Small intestine (tissue), 7 donors: ENCODE results near the gene GOPC. TPM values are rescaled to one million over a fixed set of nuclear protein-coding genes. Genes with fewer than 3 reads are reported as not detected.

Source experiments
- DNase-seq, 2 donors: peaks; one replicate each; pipeline versions ENCODE4 v3.0.0 to v3.0.0-alpha.2; 2013
- FAIRE-seq: peaks from 2 replicates; lab custom pipeline; 2012; peaks lifted over from hg19 to GRCh38; lab: Jason Lieb, UNC
- H3K27ac ChIP-seq, 3 donors: one replicate each; pipeline ENCODE4 v1.5.1; 2013; ENCODE audit warnings: low read length in 2 of 3, mild to moderate bottlenecking in 2 of 3, control low read depth in 1 of 3, inconsistent platforms in 1 of 3, low read depth in 1 of 3, moderate library complexity in 1 of 3
- H3K27me3 ChIP-seq, 3 donors: one replicate each; pipeline ENCODE4 v1.6.1; 2013; ENCODE audit warnings: low read length in 3 of 3, inconsistent platforms in 1 of 3; ENCODE audit not compliant: control insufficient read depth in 3 of 3, insufficient read depth in 3 of 3
- H3K36me3 ChIP-seq, 3 donors: one replicate each; pipeline ENCODE4 v1.6.1; 2013; ENCODE audit warnings: low read length in 3 of 3, inconsistent platforms in 1 of 3, low read depth in 1 of 3, mild to moderate bottlenecking in 1 of 3, moderate library complexity in 1 of 3; ENCODE audit not compliant: control insufficient read depth in 3 of 3, insufficient read depth in 2 of 3
- H3K4me1 ChIP-seq, 3 donors: one replicate each; pipeline ENCODE4 v1.6.1; 2013; ENCODE audit warnings: low read length in 2 of 3, inconsistent platforms in 1 of 3, low read depth in 1 of 3, mild to moderate bottlenecking in 1 of 3, moderate library complexity in 1 of 3; ENCODE audit not compliant: control insufficient read depth in 3 of 3, insufficient read depth in 2 of 3
- H3K4me3 ChIP-seq, 3 donors: one replicate each; pipeline ENCODE4 v1.5.1; 2013; ENCODE audit warnings: low read length in 3 of 3, control low read depth in 1 of 3, inconsistent platforms in 1 of 3, low read depth in 1 of 3, mild to moderate bottlenecking in 1 of 3, moderate library complexity in 1 of 3
- H3K9me3 ChIP-seq, 2 donors: one replicate each; pipeline ENCODE4 v1.6.1; 2013; ENCODE audit warnings: low read depth in 1 of 2, low read length in 1 of 2; ENCODE audit not compliant: control insufficient read depth in 2 of 2, insufficient read depth in 1 of 2
- WGBS, 3 donors: extraction: QIAGEN DNeasy Blood & Tissue Kit; methylation state at CpG; one replicate each; pipeline ENCODE4 v1.1.7; 2013; 5-methylcytosine and 5-hydroxymethylcytosine counted together
- polyA plus RNA-seq, 4 donors: library from polyadenylated mRNA; stranded (reverse) in 3 of 4; unstranded in 1 of 4; fragments of 200-250 nt in 3 of 4; fragments of 120-200 nt in 1 of 4; gene quantifications; one replicate each; pipeline versions ENCODE4 v1.2.1 to v1.2.3, GENCODE V29; 2013
- donor health status: healthy with polysubstance abuse.
- donor health status: control.
- donor health status: control.
- donor health status: Bipolar disorder and iron deficiency.
- donor health status: healthy.

GOPC gene
- polyA plus RNA-seq, 4 donors: 7.6 to 44.1 (median 11.8) TPM

DNA sequence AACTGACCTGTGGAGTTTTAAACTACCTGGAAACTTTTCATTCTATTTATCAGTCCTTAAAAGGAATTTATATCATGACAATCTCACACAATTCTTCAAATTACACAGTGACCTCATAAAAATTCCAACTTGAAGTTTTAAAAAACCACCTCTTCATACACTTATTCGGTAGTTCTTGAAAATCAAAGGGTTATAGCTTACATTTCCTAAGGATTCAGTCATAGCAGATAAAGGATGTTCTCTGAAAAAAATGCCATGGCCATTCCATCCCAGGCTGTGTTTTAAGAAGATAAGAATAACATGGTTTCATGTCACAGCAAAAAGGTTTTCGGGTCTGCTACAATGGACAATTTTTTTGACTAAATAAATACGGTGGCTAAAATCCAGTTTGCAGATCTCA lies 41.2 kb downstream of the GOPC start:
- Histone ChIP-seq H3K4me1 (no peaks in the 10 kb centered on the region), H3K36me3 (peaks cover 0 to 9% (median 2%) of the 10 kb centered on the region in 3 donors), H3K4me3 (no peak overlapping the region), H3K27me3 (no peaks in the 10 kb centered on the region), H3K9me3 (no peaks in the 10 kb centered on the region), H3K27ac (no peak overlapping the region)
- DNase-seq: no peak
- no peak for FAIRE-seq
- WGBS, 3 donors: 89 to 90% (median 89%) methylated on average over 3 of the region's 3 CpGs

GRCh38 chr6:117559299-117559698 lies 43.0 kb downstream of the GOPC start:
- DNase-seq (no peak), FAIRE-seq (no peak)
- Histone ChIP-seq H3K27me3 (no peaks in the 10 kb centered on the region), H3K4me1 (no peaks in the 10 kb centered on the region), H3K4me3 (no peak overlapping the region), H3K27ac (no peak overlapping the region), H3K36me3 (peaks cover 0 to 9% (median 2%) of the 10 kb centered on the region in 3 donors), H3K9me3 (no peaks in the 10 kb centered on the region)
- 73 to 84% (median 81%) methylated on average over 4 of the region's 4 CpGs for WGBS, 3 donors

GRCh38 chr6:117558818-117559217 lies 43.5 kb downstream of the GOPC start:
- DNase-seq (no peak), FAIRE-seq (no peak)
- no peak overlapping the region for H3K4me3 ChIP-seq
- no peaks in the 10 kb centered on the region for H3K27me3 ChIP-seq
- no peak overlapping the region for H3K27ac ChIP-seq
- H3K4me1 ChIP-seq: no peaks in the 10 kb centered on the region
- 83 to 91% (median 90%) methylated on average over 4 of the region's 4 CpGs for WGBS, 3 donors
- H3K9me3 ChIP-seq: no peaks in the 10 kb centered on the region
- H3K36me3 ChIP-seq: peaks cover 0 to 6% (median 2%) of the 10 kb centered on the region in 3 donors

- FAIRE-seq (no peak), DNase-seq (no peak)
- H3K4me3 ChIP-seq: no peak overlapping the region
- H3K9me3 ChIP-seq: no peaks in the 10 kb centered on the region
- no peak overlapping the region for H3K27ac ChIP-seq
- peaks cover 0 to 2% (median 0%) of the 10 kb centered on the region in 3 donors for H3K36me3 ChIP-seq
- no peaks in the 10 kb centered on the region for H3K4me1 ChIP-seq
- WGBS, 3 donors: 85 to 89% (median 89%) methylated on average over 3 of the region's 3 CpGs
- no peaks in the 10 kb centered on the region for H3K27me3 ChIP-seq
Measured at GRCh38 chr6:117557951-117558350, 44.4 kb downstream of the GOPC start.

- FAIRE-seq: peak; percentile 72
- no peaks in the 10 kb centered on the region for H3K4me1 ChIP-seq
- no peaks in the 10 kb centered on the region for H3K27me3 ChIP-seq
- no peak overlapping the region for H3K27ac ChIP-seq
- 13 to 19% (median 18%) methylated on average over 5 of the region's 5 CpGs for WGBS, 3 donors
- H3K4me3 ChIP-seq: no peak overlapping the region
- DNase-seq: peak; percentile 59 to 60
- H3K9me3 ChIP-seq: no peaks in the 10 kb centered on the region
- peaks cover 0 to 2% (median 2%) of the 10 kb centered on the region in 3 donors for H3K36me3 ChIP-seq
Measured at GRCh38 chr6:117555882-117556498, 46.3 kb downstream of the GOPC start.

DNA sequence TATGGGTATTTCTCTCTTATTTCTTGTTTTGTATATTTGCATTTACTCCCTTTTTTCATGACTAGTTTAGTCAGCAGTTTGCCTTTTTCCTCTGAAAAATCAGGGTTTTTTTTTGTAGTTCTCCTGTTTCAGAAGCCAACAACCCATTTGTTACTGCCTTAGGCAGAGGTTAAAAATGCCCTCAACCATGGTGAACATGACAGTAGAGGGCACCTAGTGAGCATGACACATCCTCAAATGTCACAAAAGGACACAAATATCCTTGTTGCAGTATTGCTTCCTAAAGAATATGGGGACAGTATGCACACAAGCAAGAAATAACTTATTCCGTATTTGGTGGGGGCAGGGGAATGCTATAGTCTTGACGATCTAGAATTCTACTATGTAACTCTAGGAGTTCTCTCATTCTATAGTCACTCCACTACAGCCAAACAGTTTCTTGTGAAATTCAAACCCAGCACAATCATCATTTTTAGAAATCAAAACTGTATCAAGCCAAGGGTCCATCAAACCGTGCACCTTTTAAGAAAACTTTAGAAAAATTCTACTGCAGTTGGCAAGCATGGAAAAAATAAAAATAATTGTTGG lies 47.0 kb downstream of the GOPC start:
- Histone ChIP-seq H3K4me3 (no peak overlapping the region), H3K4me1 (no peaks in the 10 kb centered on the region), H3K9me3 (no peaks in the 10 kb centered on the region), H3K36me3 (peaks cover 0 to 2% (median 2%) of the 10 kb centered on the region in 3 donors), H3K27ac (no peak overlapping the region), H3K27me3 (no peaks in the 10 kb centered on the region)
- DNase-seq (no peak), FAIRE-seq (no peak)
- WGBS, 3 donors: 34 to 38% (median 35%) methylated on average over 3 of the region's 3 CpGs

GRCh38 chr6:117553142-117553541 lies 49.2 kb downstream of the GOPC start:
- 57 to 69% (median 65%) methylated on average over 3 of the region's 3 CpGs for WGBS, 3 donors
- no peaks in the 10 kb centered on the region for H3K9me3 ChIP-seq
- no peak overlapping the region for H3K4me3 ChIP-seq
- no peaks in the 10 kb centered on the region for H3K27me3 ChIP-seq
- no peak overlapping the region for H3K27ac ChIP-seq
- DNase-seq (no peak), FAIRE-seq (no peak)
- H3K36me3 ChIP-seq: peaks cover 0 to 2% (median 0%) of the 10 kb centered on the region in 3 donors
- peaks cover 0 to 2% (median 0%) of the 10 kb centered on the region in 3 donors for H3K4me1 ChIP-seq

DNA sequence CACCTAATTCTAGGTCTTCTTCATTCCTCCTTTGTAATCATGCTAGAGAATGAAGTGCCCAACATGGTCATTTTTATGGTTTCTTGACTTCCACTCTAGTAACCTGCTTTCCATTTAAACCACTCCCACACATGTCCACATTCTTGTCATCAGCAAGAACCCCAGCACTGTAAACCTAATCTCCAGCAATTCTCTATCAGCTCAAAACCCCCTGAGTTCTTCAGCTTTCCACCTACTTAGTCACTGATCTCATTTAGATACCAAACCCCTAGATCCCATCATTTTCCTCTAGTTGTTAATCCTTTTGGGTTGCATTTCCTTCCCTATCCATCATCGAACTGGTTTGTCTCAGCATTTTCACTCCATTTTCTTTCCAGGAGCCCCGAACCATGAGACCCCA lies 49.7 kb downstream of the GOPC start:
- Histone ChIP-seq H3K9me3 (no peaks in the 10 kb centered on the region), H3K4me1 (peaks cover 0 to 2% (median 0%) of the 10 kb centered on the region in 3 donors), H3K36me3 (peaks cover 0 to 3% (median 0%) of the 10 kb centered on the region in 3 donors), H3K27me3 (no peaks in the 10 kb centered on the region), H3K27ac (no peak overlapping the region), H3K4me3 (no peak overlapping the region)
- FAIRE-seq (no peak), DNase-seq (no peak)
- 77 to 92% (median 85%) methylated on average over 2 of the region's 2 CpGs for WGBS, 3 donors
